Right lobe of liver (tissue), 4 donors: ENCODE results near the gene ANP32B.

ENCODE experiments used
- CTCF ChIP-seq, 4 donors: fragments of 200-600 bp in 3 of 4; fragments of 450-650 bp in 1 of 4; IDR thresholded peaks; one replicate each; pipeline versions ENCODE4 v1.5.1 to v1.8.0; 2016 to 2022; ENCODE audit warnings: antibody characterized with exemption in 4 of 4, mild to moderate bottlenecking in 2 of 4
- POLR2A ChIP-seq: fragments of 450-650 bp; IDR thresholded peaks from one replicate; pipeline ENCODE4 v1.6.1; 2017; ENCODE audit warnings: antibody characterized with exemption, mild to moderate bottlenecking
- donor health status: DM: no; HTN: no; CAD: no.
- donor health status: DM: no; HTN: no; CAD: no.
- donor health status: DM: no; HTN: yes; CAD: no.

DNA sequence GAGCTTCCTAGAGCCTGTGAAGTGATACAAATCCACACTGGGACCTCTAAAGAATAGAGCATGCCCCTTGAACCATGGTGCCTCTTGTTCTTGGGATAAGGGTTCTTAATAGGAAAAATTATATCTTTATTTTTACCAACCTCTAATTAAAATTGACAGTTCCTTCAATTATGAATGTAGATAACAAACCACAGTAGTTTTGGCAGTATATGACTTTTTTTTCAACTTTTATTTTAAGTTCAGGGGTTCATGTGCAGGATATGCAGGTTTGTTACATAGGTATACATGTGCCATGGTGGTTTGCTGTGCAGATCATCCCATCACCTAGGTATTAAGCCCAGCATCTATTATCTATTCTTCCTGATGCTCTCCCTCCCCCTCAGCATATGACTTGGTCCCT is 46.1 kb upstream of the ANP32B start:
- no peak for TF ChIP-seq CTCF (IDR thresholded peaks at IDR 0.05)
- TF ChIP-seq POLR2A: no peak
